Measurements from ENCODE around the gene NAT16.
"Not testable (repeated sequence)": the region's sequence is repeated elsewhere in the genome, so short reads cannot be mapped to it uniquely, and the experiment has no call there.

DNA sequence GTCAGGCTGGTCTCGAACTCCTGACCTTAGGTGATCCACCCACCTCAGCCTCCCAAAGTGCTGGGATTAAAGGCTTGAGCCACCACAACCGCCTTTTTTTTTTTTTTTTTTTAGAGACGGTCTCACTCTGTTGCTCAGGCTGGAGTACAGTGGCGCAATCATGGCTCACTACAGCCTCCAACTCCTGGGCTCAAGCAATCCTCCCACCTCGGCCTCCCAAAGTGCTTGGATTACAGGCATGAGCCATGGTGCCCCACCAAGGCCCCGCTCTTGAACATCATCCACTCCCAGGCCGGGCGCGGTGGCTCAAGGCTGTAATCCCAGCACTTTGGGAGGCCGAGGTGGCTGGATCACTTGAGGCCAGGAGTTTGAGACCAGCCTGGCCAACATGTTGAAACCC is 19.4 kb upstream of the NAT16 start:
- not testable (repeated sequence) for TF ChIP-seq POLR2AphosphoS5 (IDR thresholded peaks at IDR 0.05); POLR2A (IDR thresholded peaks at IDR 0.05); CTCF (IDR thresholded peaks at IDR 0.05 in 8 of 11, conservative IDR thresholded peaks at IDR 0.05 in 3 of 11)
